GM10266 (cell line): Measurements from ENCODE around the gene ZC3H7B.

Experiments used
- DNase-seq: peaks from one replicate; pipeline ENCODE4 v3.0.0; 2012; ENCODE audit errors: extremely low spot score
- TF ChIP-seq, protein P1 (sequence below): IDR thresholded peaks from 2 replicates; pipeline ENCODE4 v1.5.1; 2012; ENCODE audit warnings: mild to moderate bottlenecking, low read depth; ENCODE audit not compliant: control insufficient read depth, insufficient read depth; ENCODE audit errors: missing control alignments

ZC3H7B gene

DNA sequence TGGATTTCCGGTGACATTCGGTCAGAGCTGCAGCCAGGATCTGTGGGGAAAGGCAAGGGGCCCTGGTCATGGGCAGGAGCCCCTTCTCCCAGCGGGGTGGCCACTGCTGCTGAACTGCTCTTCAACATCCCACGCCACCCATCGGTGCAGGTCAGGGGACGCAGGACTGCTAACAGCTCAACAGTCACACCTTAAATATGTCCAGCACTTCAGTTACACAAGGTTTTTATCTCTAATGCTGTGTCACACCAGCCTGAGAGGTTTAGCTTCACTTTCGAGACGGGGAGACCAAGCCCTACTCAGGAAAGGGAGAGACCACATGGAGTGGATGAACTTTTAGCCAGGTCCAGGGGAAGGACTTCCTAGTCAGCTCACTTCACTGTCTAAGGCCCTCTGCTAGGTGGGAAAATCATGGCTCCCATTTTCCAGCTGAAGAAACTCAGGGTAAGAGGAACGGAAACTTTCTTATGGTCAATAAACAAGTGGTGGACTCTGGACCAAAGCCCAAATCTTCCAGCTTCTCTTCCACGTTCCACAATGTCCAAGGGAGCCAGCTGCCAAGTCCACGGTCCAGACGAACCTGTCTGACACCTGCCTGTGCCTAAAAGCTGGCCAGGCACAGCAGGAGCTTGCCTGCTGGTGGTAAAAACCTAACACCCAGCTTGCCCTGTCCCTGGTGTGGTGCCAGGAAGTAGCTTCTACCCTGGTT lies 39.6 kb upstream of the ZC3H7B start:
- no peak for DNase-seq
- TF ChIP-seq, protein P1, sequence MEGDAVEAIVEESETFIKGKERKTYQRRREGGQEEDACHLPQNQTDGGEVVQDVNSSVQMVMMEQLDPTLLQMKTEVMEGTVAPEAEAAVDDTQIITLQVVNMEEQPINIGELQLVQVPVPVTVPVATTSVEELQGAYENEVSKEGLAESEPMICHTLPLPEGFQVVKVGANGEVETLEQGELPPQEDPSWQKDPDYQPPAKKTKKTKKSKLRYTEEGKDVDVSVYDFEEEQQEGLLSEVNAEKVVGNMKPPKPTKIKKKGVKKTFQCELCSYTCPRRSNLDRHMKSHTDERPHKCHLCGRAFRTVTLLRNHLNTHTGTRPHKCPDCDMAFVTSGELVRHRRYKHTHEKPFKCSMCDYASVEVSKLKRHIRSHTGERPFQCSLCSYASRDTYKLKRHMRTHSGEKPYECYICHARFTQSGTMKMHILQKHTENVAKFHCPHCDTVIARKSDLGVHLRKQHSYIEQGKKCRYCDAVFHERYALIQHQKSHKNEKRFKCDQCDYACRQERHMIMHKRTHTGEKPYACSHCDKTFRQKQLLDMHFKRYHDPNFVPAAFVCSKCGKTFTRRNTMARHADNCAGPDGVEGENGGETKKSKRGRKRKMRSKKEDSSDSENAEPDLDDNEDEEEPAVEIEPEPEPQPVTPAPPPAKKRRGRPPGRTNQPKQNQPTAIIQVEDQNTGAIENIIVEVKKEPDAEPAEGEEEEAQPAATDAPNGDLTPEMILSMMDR = no peak

DNA sequence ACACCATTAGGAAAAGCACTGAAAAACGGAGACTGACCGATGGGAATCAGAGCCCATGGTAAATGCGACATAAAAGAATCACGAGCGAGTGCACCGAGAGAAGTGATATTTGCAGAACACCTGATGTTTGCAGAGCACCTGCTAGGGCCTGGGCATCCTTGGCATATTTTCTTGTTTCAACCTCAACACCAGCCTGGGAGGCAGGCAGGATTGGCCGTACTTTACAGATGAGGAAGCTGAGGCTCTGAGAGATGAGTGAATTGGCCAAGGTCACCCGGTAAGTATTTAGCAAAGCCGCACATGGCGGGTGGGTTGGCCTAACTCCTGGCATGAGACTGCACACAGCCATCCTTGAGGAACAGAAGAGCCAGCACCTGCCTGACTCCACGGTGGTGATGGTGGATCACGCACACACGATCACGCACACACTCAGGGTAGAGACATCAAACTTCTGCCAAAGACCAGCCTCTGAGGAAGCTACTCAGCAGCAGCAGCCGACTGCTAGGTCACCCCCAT lies 39.0 kb upstream of the ZC3H7B start:
- DNase-seq = no peak
- TF ChIP-seq, protein P1 = no peak

DNA sequence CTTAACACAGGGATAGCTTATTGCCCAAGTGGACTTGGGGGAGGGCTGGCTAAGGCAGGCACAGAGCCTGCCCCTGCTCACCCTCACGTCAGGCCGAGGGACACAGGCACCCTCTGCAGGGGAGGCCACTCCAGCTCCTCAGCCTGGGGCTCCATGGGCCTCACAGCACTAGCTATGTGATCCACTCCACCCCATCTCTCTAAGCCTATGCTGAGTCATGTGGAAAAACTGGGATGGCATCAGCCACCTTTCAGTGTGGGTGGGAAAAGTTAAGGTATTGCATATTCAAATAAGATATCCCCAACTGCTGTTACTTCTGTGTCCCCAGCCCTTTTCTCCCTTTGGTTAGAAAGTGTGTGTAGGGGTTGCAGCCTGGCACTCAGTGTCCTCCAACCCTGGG lies 37.6 kb upstream of the ZC3H7B start:
- TF ChIP-seq, protein P1 = no peak
- no peak for DNase-seq

DNA sequence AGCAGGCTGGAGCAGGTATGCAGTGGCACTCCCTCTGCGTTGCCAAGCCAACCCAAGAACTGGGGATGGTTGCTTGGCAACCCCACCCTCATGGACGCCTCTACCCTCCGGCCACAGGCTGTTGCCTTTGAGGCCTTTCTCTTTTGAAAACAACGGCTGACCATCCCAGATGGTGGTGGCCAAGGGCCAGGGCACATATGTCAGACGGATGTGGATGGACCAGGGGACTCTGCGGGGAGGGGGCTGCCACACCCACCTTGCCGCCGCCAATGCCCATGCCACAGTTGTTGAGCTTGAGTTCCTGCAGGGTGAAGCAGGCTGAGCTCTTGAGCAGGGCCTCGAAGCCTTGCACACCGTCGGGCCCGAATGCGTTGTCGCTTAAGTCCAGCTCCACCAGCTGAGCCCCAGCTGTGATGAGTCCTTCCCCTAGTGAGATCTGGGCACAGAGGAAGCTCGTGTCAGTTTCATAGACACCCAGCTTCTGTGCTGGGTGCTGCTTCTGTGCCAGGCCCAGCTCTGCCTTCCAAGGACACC lies 36.9 kb upstream of the ZC3H7B start:
- TF ChIP-seq, protein P1 = no peak
- no peak for DNase-seq

DNA sequence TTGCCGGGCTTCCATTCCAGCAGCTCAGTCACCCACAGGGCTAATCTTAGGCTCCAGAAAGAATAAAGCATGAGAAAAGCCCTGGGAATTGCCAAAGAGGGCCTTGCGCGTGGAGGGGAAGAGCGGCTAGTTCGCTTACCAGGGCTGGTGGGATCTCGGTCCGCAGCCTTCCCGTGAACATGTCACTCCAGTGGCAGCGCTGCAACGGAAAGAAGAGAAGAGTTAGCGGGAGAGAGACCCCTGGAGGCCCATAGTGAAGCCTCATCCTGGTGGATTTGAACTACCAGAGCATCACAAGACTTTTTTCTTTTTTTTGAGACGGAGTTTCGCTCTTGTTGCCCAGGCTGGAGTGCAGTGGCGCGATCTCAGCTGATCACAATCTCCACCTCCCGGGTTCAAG lies 33.4 kb upstream of the ZC3H7B start:
- no peak for DNase-seq
- TF ChIP-seq, protein P1 = no peak

DNA sequence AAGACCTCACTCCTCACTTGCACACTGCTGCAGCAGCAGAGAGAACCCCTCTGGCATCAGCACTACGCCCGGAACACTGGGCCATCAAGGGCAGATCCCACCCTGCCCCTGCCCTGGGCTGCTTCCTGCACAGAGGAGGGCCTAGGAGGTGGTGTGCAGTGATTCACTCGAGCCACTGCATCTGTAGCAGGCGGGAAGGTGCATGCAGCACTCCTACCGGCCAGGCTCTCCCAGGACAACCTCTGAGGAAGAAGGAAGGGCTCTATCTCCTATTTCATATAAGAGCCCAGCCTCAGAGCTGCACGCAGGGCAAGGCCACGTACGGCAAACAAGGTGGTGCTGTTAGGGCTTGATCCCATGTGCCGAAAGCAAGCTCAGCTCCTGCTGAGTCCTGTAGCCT lies 29.5 kb upstream of the ZC3H7B start:
- TF ChIP-seq, protein P1 = no peak
- DNase-seq = no peak

DNA sequence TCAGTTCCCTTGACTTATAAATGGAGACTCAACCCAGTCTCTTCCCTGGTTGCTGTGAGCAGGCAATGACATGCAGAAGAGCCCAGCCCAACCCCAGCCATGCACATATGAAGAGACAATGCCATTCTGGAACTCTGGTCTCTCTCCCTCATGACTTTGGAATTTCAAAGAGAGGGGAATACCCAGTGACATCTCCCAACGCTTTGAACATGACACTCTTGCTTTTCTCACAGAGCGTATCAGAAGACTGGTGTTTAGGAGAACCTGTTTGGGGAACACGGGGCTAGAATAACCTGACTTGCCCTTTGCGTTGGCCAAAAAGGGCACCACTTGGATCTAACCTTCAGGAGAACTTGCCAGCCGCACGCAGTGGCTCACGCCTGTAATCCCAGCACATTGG lies 28.2 kb upstream of the ZC3H7B start:
- DNase-seq = no peak
- TF ChIP-seq, protein P1 = no peak
